Measurements from ENCODE around the gene SLC37A2.
A peak's percentile ranks its signal among the peaks of the same experiment; 100 is the strongest.

Gene SLC37A2

DNA sequence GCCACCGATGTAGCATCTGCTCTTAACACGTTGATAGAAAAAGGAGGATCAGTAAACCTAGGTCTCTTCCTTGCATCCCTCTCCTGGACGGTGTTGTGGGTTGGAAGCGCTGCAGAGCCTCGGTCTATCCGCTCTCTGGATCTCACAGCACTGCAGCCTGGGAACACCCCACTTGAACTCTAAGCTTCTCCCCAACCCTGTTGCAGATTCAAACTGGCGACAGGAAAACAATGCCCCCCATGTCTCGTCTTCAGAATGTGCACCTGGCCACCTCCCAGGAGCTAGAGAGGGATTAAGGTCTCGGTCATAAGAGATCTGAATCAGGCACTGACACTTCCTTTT is 47.9 kb downstream of the SLC37A2 start:
- peak; percentile 35 for DNase-seq (ENCODE audit: low spot score)

DNA sequence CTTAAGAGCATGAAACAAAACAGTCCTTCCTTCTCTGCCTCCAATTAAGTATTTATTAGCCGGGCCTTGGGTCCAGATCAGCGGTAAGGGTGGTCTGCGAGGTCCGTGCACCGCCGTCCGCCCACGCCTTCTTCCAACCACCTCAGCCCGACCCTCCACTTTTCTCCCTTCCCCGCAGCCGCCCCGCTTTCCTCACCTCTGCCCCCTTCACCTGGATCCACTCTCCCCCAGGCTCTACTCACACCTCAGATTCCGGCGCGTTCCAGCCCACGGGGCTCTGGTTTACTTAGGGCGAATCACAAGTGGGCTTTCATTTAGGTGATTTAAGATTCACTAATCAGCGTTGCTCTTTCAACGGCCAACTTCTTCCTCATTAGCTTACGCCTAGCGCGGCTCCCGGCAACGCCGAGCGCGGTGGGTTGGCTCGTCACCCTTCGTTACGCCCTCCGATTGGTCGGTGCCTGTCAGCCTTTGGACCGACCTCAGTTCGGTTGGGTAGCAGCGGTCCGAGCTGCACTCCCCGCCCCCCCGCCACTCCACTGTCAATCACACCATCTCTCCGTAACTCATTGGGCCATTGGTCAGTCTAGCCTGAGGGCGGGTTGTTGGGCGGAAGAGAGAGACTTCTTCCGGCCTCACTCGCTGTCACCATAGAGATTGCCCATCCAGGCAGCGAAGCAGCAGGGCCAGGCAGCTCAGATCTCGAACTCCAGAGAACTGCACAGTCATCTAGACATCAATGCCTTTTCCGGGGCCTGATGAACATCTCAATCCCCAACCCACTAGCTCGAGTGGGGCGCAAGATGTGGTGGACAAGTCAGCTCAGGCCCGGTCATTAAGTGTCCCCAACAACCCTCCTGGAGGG is 48.5 kb downstream of the SLC37A2 start, which contains the start of gene TMEM218:
Gene TMEM218 (minus strand): TSS at position 284 of the 865 bp plus-strand sequence. CDS start 9,385 bp downstream, outside the sequence.
- DNase-seq (ENCODE audit: low spot score) = peak; percentile 100

DNA sequence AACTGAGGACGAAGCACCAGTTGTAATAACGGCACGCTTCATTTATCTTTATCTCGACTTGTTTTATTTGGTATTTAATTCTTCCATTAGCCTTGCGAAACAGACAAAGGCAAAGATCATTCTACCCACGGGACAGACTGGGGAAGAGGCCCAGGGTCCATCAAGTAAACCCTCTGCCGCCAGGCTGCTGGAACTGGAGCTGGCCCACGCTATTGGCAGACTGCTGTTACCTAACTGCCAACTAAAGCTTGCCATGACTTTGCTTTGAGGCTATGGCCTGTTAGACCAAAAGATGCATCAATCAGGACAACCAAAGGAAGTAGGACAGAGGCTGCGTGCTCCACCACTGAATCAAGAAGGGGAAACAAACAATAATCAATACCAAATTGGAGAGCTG is 49.1 kb downstream of the SLC37A2 start:
- DNase-seq (ENCODE audit: low spot score) = no peak

DNA sequence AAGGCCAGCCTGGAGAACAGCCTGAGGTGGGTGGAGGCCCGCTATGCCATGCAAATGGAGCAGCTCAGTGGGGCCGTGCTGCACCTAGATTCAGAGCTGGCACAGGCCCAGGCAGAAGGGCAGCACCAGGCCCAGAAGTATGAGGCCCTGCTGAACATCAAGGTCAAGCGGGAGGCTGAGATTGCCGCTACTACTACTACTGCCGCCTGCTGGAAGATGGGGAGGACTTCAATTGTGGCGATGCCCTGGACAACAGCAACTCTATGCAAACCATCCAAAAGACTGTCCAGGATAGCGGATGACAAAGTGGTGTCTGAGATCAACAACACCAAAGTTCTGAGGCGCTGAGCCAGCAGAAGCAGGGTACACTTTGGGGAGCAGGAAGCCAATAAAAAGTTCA is 51.4 kb downstream of the SLC37A2 start:
- no peak for DNase-seq (ENCODE audit: low spot score)

DNA sequence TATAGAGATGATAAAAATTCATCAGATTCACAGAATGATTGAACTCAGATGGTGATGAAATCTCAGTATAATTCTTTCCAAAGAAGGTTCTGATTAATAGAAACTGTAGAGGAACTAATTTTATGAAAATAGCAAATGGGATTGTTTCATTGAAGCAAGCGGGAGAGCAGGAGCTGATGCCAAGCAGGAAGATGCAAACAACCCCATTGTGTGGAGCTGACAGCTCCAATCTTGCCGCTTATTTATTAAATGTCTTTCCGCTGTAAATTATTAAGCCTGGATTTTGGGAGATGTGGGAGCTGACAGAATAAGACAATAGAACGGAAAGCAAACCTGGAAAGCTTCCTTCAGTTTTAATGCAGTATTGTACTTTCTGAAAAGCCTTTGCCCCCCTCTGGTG is 54.3 kb downstream of the SLC37A2 start:
- no peak for DNase-seq (ENCODE audit: low spot score)

DNA sequence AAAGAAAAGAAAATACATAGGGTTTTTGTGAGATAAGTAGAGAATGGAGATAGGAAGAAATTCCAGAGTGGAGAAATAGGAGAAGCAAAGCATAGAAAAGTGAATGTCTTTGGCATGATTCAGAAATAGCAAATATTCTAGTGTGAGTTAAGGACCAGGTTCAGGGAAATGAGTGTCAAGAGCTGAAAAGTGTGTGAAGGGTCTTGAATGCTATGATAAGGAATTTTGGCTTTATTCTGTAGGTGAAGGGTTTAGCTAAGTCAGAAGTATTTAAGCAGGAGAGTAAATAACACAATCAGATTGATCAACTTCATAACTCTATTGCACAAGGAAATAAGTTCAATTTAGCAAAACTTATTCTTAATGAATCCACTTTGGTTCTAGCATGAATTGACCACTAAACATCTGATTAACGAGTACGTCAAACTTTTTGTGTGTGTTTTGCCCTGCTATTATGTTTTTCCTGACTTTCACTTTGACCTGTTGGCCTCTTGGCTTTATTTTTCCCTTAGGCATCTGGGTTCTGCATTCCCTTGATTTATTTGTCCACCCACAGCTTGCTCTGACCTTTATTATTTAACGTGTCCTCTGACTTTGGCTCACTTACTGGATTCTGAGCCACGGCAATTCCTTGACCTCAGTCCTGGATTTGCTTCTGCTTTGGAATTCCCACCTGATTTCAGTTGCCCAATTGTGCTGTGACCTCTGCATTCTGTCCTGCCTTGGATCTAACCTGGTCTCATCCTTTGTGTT is 60.3 kb downstream of the SLC37A2 start:
- DNase-seq (ENCODE audit: low spot score) = no peak

DNA sequence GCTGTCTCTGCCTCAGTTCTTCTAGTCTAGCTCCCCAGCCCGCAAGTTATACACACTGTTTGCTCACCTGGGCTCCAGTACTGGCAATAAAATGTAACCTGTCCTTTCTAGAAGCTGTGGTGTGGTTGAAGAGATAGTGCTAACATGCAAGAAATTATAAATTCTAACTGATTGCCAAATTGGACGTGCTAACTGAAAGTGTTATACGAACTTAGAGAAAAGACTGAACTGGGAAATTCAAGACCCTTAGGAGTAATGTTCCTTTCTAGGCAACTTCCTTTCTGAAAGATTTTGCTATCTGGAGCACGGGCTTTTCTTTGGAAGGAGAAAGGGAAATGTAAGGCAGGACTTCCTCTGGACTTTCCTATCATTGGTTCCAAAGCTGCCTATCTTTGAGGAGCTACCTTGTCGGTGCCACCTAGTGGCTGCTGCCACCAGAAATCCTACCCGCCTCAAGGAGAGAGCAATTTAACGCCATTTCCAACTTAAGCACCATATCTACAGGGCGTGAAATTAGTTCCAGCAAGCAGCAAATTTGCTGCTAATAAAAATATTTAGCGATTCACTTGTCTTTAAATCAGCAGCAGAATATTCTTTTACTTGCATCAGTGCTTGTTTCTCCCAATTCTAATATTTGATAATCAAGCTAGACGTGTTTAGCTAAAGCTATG is 61.0 kb downstream of the SLC37A2 start:
- DNase-seq (ENCODE audit: low spot score) = peak; percentile 63

DNA sequence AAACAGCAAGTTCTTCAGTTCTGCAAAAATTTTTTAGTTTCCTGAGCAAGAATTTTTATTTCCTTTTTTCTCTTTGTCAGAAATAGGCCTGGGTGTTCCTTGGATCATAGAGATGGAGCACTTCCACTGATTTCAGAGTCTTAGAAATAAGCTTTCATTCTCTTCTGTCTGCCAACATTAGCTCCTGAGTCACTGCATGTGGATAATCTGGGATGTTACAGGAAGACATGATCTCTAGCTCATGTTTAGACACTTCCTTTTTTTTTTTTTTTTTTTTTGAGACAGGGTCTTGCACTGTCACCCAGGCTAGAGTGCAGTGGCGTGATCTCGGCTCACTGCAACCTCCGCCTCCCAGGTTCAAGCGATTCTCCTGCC is 61.5 kb downstream of the SLC37A2 start:
- no peak for DNase-seq (ENCODE audit: low spot score)

DNA sequence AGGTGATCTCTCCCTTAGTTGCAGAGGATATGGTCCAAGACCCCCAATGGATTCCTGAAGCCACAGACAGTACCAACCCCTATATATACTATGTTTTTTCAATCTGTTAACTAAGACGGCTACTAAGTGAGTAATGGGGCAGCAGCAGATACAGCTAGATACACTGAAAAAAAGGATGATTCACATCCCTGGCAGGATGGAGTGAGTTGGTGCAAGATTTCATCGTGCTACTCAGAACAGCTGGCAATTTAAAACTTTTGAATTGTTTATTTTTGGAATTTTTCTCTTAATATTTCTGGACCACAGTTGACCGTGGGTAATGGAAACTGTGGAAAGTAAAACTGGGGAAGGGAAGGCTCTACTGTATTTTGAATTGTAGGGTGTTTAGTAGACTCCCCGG is 65.3 kb downstream of the SLC37A2 start:
- no peak for DNase-seq (ENCODE audit: low spot score)

DNA sequence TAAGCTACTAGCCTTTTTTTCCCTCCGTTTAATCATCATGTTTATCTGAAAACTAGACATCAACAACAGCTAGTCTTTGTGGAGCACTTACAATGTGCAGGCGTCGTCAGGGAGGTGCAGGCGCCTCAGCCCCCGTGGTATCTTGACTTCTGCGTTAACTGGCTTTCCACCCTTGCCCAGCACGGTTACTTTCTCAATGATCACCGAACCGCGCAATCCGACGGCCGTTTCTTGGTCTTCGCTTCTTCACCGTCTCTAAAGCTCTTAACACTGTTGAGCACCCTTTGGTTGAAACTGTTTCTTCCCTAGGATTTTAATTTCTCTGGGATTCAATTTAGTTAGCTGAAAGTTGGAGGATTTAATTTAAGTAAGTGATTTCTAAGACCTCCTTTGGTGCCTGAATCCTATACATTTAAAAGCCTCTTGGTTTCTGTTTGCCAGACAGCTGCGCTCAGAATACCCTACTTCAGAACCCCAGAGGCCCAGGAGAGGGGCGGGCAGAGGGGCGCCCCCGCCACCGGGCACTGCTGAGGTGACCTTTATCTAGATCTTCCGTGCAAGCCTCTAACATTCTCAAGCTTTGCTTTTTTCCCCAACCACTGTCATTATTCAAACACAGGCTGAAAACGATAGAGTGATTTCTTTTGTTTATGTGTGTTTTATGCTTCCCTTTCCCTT is 66.3 kb downstream of the SLC37A2 start:
- DNase-seq (ENCODE audit: low spot score) = no peak

DNA sequence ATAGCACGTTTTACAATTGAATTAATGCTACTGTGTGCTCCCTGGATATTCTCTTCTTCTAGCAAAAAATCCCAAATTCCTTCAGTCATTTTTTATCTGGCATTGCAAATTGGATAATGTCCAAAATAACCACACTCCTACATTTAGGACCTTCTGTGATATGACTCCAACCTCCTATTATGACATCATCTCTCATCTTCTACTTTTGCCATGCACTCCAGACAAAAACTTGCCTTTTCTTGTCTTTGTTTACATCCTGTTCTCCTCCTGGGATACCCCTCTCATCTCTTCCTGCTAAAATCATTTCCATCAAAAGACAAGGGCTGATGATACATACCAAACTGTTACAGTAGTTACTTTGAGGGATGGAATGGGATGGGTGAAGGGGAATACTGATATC is 69.0 kb downstream of the SLC37A2 start:
- DNase-seq (ENCODE audit: low spot score) = no peak

DNA sequence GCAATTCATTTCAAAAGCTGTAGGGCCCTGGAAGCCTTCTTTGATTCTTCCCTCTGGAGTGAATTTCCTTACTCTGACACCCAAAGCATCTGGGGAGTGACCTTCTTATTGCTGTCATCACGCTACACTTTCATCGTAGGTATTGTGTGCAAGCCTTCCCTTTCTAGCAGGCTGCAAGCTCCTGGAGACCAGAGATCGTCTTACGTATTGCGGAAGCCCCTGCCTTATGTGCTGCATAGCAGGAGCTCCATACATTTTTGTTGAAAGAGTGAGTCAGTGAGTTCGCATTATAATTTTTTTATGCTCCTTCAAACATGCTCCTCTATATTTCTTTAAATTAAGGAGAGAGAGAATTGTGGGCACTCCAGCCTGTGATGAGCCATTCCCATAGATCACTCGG is 69.5 kb downstream of the SLC37A2 start:
- DNase-seq (ENCODE audit: low spot score) = no peak

DNA sequence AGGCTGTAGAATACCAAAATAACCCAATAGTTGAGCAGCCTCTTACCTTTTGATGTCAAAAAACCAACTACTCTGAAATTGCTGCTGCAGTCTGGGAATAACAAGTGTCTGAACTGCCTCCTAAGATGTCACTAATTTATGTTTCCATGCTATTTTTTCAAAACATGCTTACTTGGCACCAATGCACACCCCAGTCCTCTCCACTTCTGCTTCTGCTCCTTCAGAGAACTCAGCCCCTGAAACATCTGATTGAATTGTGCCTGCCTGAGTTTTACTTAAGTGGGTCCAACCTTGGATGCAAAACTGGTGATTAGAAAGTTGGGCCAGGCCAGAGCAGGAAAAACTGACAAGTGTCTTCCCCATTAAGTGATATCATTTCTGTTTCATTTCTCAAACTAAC is 72.9 kb downstream of the SLC37A2 start:
- DNase-seq (ENCODE audit: low spot score) = no peak

DNA sequence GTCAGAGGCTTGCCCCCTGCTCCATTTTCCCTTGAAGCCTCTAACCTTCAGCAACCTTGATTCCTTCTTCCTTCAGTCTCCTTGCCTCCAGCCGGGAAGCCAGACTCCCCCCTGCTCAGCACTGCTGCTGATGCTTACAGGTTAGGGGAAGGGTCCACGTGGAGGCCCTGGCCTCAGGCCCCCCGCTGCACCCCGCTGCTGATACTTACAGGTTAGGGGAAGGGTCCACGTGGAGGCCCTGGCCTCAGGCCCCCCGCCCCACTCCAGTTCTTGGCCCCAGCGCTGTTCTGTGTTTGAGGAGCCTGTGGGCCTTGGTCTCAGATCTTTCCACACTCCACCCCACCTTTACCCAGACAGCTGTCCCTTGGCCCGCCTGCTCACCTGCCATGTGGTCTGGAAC is 75.9 kb downstream of the SLC37A2 start:
- no peak for DNase-seq (ENCODE audit: low spot score)

DNA sequence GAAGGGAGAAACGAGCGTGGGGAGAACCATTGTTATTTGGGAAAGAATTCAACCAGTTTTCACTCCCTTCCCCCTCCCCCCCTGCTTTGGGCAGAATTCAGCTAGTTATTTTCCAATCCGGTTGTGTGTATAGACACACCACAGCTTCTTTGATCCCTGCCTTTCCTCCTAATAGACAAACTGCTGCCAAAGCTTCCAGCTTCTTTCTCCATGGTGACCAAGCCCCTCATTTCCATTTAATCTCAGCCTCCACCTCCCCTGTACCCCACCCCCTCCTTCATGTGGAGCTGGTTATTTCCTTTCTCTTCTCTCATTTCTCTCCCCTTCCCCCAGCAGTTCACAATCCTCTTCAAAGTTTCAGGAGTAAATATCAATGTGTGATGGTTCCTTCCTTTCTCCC is 76.7 kb downstream of the SLC37A2 start:
- peak; percentile 31 for DNase-seq (ENCODE audit: low spot score)
